HepG2 (cell line): ENCODE measurements around the gene ID3. TPM values are rescaled to one million over a fixed set of nuclear protein-coding genes. Genes with fewer than 3 reads are reported as not detected.
A peak's percentile ranks its signal among the peaks of the same experiment; 100 is the strongest.

Experiments used
- ARID3A ChIP-seq: IDR thresholded peaks from 2 replicates; pipeline ENCODE4 v1.6.1; 2012; ENCODE audit warnings: low read depth, low read length, improper control_type of control experiment
- JUN ChIP-seq: sonication (generic); formaldehyde crosslinking; IDR thresholded peaks from 2 replicates; pipeline ENCODE4 v1.4.0; 2020; ENCODE audit warnings: mild to moderate bottlenecking, missing genetic modification reagents
- MAFF ChIP-seq: IDR thresholded peaks from 2 replicates; pipeline ENCODE4 v1.6.1; 2011; ENCODE audit warnings: low read depth, low read length, improper control_type of control experiment
- MED13 ChIP-seq: sonication (generic); formaldehyde crosslinking; IDR thresholded peaks from 2 replicates; pipeline ENCODE4 v1.5.0; 2020; ENCODE audit warnings: missing genetic modification reagents
- NR3C1 ChIP-seq: sonication (generic); formaldehyde crosslinking; IDR thresholded peaks from 2 replicates; pipeline ENCODE4 v1.4.0; 2020; ENCODE audit warnings: missing genetic modification reagents
- POLR2AphosphoS2 ChIP-seq: IDR thresholded peaks from 2 replicates; pipeline ENCODE4 v1.6.1; 2011; ENCODE audit warnings: low read depth, low read length, improper control_type of control experiment
- ZGPAT ChIP-seq: IDR thresholded peaks from 2 replicates; pipeline ENCODE4 v1.6.1; 2016; ENCODE audit warnings: mild to moderate bottlenecking
- ZNF281 ChIP-seq: sonication (generic); formaldehyde crosslinking; IDR thresholded peaks from 2 replicates; pipeline ENCODE4 v1.4.0; 2020; ENCODE audit warnings: missing genetic modification reagents, borderline replicate concordance
- ZNF318 ChIP-seq: sonication (generic); formaldehyde crosslinking; IDR thresholded peaks from 2 replicates; pipeline ENCODE4 v1.4.0; 2020; ENCODE audit warnings: mild to moderate bottlenecking, missing genetic modification reagents
- ZNF460 ChIP-seq: sonication (generic); formaldehyde crosslinking; IDR thresholded peaks from 2 replicates; pipeline ENCODE4 v1.5.1; 2020; ENCODE audit warnings: missing genetic modification reagents, mild to moderate bottlenecking, borderline replicate concordance
- ZNF770 ChIP-seq: sonication (generic); formaldehyde crosslinking; IDR thresholded peaks from 2 replicates; pipeline ENCODE4 v1.5.0; 2020; ENCODE audit warnings: mild to moderate bottlenecking, missing genetic modification reagents
- polyA plus RNA-seq, 8 experiments: library from polyadenylated mRNA; depleted of rRNA in 3 of 8; stranded (reverse) in 7 of 8; unstranded in 1 of 8; fragments of >200 nt; fragmentation: Illumina TruSeq in 4 of 8; extraction: Trizol in 4 of 8; gene quantifications; 2 replicates each; pipeline versions ENCODE4 v1.2.1 to v1.2.3, GENCODE V29; 2011 to 2016; ENCODE audit warnings: low read depth in 4 of 8, missing spikeins in 1 of 8, mixed read lengths in 1 of 8; ENCODE audit not compliant: insufficient read depth in 1 of 8
- total RNA-seq, 5 experiments: library from RNA; depleted of rRNA; stranded (reverse); fragments of >200 nt; fragmentation: Illumina TruSeq; extraction: Trizol; gene quantifications; 2 replicates each; pipeline ENCODE4 v1.2.3, GENCODE V29; 2016; ENCODE audit warnings: low read depth in 1 of 5

ID3 gene
- total and polyA plus RNA-seq, 2 of the 13 experiments (the other 11 are each of a cell fraction or from before 2014, with no cell fraction given) = 64.8 to 115 TPM

- peak; percentile 8; the same call in 1 of the 2 replicates for TF ChIP-seq ZNF281 (CRISPR knock-in tag)
- TF ChIP-seq POLR2AphosphoS2 = no peak
- TF ChIP-seq MAFF = no peak
- TF ChIP-seq MED13 (CRISPR knock-in tag) = peak; percentile 86
- TF ChIP-seq NR3C1 = no peak
- no peak for TF ChIP-seq ARID3A
- 0 out of 2 replicates have a peak, but pooled peaks have one; percentile 12 for TF ChIP-seq ZNF770 (CRISPR knock-in tag)
- no peak for TF ChIP-seq JUN (CRISPR knock-in tag)
- peak; percentile 67; the same call in 1 of the 2 replicates for TF ChIP-seq ZGPAT (CRISPR knock-in tag)
- no peak; the same call in 1 of the 2 replicates for TF ChIP-seq ZNF460 (CRISPR knock-in tag)
- TF ChIP-seq ZNF318 (CRISPR knock-in tag) = no peak
Measured at GRCh38 chr1:23554481-23555269, 4.6 kb downstream of the ID3 start (continued).
